Natural killer cell (primary cell): ENCODE data around the gene TMEM198. TPM values are rescaled to one million over a fixed set of nuclear protein-coding genes. Genes with fewer than 3 reads are reported as not detected.

Experiments used
- ATAC-seq, 3 donors: fragments of 150-1000 bp in 2 of 3; fragments of 200-7000 bp in 1 of 3; cut with Tn5 transposase; 1 replicate in 1 of 3; 2 replicates in 2 of 3; pipeline ENCODE4 v1.10.0; 2021; ENCODE audit warnings: mild to moderate bottlenecking in 2 of 3, moderate library complexity in 2 of 3
- DNase-seq, 2 donors: peaks; one replicate each; pipeline versions ENCODE4 v3.0.0 to v3.0.0-alpha.2; 2013 to 2021; ENCODE audit warnings: mixed read lengths in 1 of 2
- H3K27ac ChIP-seq: one replicate; pipeline ENCODE4 v1.5.1; 2013; ENCODE audit warnings: mild to moderate bottlenecking, low read length
- H3K27me3 ChIP-seq: one replicate; pipeline ENCODE4 v1.6.1; 2013; ENCODE audit warnings: low read length; ENCODE audit not compliant: control insufficient read depth, insufficient read depth
- H3K36me3 ChIP-seq: one replicate; pipeline ENCODE4 v1.6.1; 2013; ENCODE audit warnings: low read length; ENCODE audit not compliant: control insufficient read depth, insufficient read depth
- H3K4me1 ChIP-seq: one replicate; pipeline ENCODE4 v1.6.1; 2013; ENCODE audit warnings: low read length; ENCODE audit not compliant: control insufficient read depth, insufficient read depth
- H3K4me3 ChIP-seq: one replicate; pipeline ENCODE4 v1.5.1; 2013; ENCODE audit warnings: low read length
- H3K9me3 ChIP-seq: one replicate; pipeline ENCODE4 v1.6.1; 2013; ENCODE audit warnings: low read length; ENCODE audit not compliant: control insufficient read depth, insufficient read depth
- H3K27ac Mint-ChIP-seq, 2 donors: one replicate each; pipeline ENCODE4 v1.8.0; 2022; ENCODE audit warnings: mild to moderate bottlenecking in 2 of 2, mixed read lengths in 2 of 2, moderate library complexity in 1 of 2
- H3K27me3 Mint-ChIP-seq, 2 donors: one replicate each; pipeline ENCODE4 v1.8.0; 2022; ENCODE audit warnings: low read depth in 2 of 2, mixed read lengths in 2 of 2
- H3K36me3 Mint-ChIP-seq: one replicate; pipeline ENCODE4 v1.8.0; 2022; ENCODE audit warnings: mixed read lengths
- H3K4me1 Mint-ChIP-seq, 2 donors: one replicate each; pipeline ENCODE4 v1.8.0; 2022; ENCODE audit warnings: mixed read lengths in 2 of 2
- H3K4me3 Mint-ChIP-seq: one replicate; pipeline ENCODE4 v1.8.0; 2022; ENCODE audit warnings: mild to moderate bottlenecking, moderate library complexity, mixed read lengths
- H3K9me3 Mint-ChIP-seq, 2 donors: one replicate each; pipeline ENCODE4 v1.8.0; 2022; ENCODE audit warnings: mixed read lengths in 2 of 2
- WGBS: methylation state at CpG from one replicate; pipeline ENCODE4 v1.1.7; 2013; ENCODE audit warnings: missing lambda C conversion rate; ENCODE audit not compliant: insufficient coverage; 5-methylcytosine and 5-hydroxymethylcytosine counted together
- intact Hi-C: fragments of 100-400 bp; cut with micrococcal nuclease; formaldehyde crosslinking; loops from one replicate; pipeline ENCODE4 v1.14.2; 2022
- total RNA-seq, 4 donors: library from RNA; stranded (reverse); fragments of 120-200 nt in 1 of 4; gene quantifications; one replicate each; pipeline versions ENCODE4 v1.2.3 to v1.2.4, GENCODE V29; 2013 to 2022
- TF ChIP-seq, protein P1 (sequence below): fragments of 200-600 bp; IDR thresholded peaks from one replicate; pipeline ENCODE4 v1.8.0; 2022; ENCODE audit warnings: antibody characterized with exemption

Gene TMEM198
- total RNA-seq, 3 donors from 2014 or later (not counting 1 experiment from before 2014, with no cell fraction given) = 1.7 to 2.3 (median 1.8) TPM

DNA sequence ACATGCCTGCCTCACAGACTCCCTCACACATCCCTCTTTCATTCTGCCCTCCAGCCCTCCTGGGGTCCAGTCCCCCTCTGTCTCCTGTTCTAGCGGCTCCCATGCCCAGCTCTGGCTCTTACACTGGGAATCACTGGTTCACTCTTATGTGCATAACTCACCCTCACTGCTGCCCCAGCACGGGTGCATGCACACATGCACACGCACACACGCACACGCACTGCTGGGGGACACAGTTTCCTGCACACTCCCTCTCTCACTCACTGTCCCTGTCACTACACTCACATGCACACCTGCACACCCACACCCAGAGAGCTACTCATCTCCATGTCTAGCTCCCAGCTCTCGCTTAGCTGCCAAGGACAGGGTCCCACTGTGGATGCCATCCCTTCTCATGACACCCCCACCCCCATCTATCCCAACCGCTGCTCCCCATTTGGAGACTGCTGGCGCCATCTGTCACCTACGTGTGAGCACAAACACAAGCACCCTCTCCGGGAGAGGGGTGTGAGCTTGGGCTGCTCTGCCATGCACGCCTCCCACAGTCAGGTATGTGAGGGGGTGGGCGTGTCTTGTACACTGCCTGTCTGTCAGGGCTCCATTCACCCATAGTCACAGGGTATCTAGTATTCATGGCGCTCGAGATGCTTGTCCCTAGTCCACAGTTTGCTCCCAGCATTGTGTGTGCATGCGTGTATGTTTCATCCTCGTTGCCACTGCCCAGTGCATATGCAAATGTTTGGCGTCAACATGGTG is 27.8 kb upstream of the TMEM198 start:
- intact Hi-C loops = no loop called here
- no peaks in the 10 kb centered on the region for H3K36me3 ChIP-seq
- Mint-ChIP-seq H3K36me3 (no peaks in the 10 kb centered on the region), H3K27ac (no peak overlapping the region), H3K4me3 (no peak overlapping the region), H3K27me3 (peaks cover 62 to 66% of the 10 kb centered on the region in 2 donors), H3K4me1 (peaks cover 8 to 11% of the 10 kb centered on the region in 2 donors), H3K9me3 (no peaks in the 10 kb centered on the region)
- TF ChIP-seq, protein P1, sequence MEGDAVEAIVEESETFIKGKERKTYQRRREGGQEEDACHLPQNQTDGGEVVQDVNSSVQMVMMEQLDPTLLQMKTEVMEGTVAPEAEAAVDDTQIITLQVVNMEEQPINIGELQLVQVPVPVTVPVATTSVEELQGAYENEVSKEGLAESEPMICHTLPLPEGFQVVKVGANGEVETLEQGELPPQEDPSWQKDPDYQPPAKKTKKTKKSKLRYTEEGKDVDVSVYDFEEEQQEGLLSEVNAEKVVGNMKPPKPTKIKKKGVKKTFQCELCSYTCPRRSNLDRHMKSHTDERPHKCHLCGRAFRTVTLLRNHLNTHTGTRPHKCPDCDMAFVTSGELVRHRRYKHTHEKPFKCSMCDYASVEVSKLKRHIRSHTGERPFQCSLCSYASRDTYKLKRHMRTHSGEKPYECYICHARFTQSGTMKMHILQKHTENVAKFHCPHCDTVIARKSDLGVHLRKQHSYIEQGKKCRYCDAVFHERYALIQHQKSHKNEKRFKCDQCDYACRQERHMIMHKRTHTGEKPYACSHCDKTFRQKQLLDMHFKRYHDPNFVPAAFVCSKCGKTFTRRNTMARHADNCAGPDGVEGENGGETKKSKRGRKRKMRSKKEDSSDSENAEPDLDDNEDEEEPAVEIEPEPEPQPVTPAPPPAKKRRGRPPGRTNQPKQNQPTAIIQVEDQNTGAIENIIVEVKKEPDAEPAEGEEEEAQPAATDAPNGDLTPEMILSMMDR = no peak
- DNase-seq (no peak), ATAC-seq (peak in 1 of 3 donors; percentile 26)
- H3K4me1 ChIP-seq = no peaks in the 10 kb centered on the region
- no peak overlapping the region for H3K27ac ChIP-seq
- WGBS = 73% methylated on average over 17 of the region's 17 CpGs
- H3K9me3 ChIP-seq = no peaks in the 10 kb centered on the region
- H3K4me3 ChIP-seq = no peak overlapping the region
- H3K27me3 ChIP-seq = peaks cover 29% of the 10 kb centered on the region

DNA sequence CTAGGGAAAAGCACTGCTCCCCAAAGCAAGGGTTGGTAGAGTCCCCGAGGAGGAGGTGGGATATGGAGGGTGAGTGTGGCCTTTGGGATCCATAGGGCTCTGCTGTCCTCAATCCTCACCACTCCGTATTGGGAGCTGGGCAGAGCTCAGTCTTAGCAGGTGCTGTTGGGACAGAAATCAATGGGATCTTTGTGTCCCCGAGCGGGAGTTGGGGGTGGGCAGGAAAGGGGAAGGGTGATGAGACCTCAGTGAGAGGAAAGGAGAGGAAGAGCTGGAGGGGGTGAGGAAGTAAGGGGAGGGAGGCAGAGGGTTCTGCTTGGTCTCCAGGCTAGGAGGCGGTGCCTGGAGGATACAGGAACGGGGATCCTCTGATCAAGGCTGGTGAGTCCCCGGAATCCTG is 26.9 kb upstream of the TMEM198 start:
- Mint-ChIP-seq H3K27me3 (peaks cover 67 to 69% of the 10 kb centered on the region in 2 donors), H3K27ac (no peak overlapping the region), H3K4me3 (no peak overlapping the region), H3K4me1 (peaks cover 8 to 18% of the 10 kb centered on the region in 2 donors), H3K36me3 (no peaks in the 10 kb centered on the region), H3K9me3 (no peaks in the 10 kb centered on the region)
- intact Hi-C loops = no loop called here
- Histone ChIP-seq H3K36me3 (no peaks in the 10 kb centered on the region), H3K27ac (no peak overlapping the region), H3K9me3 (no peaks in the 10 kb centered on the region), H3K4me1 (no peaks in the 10 kb centered on the region), H3K27me3 (peaks cover 32% of the 10 kb centered on the region), H3K4me3 (no peak overlapping the region)
- WGBS = 36% methylated on average over 7 of the region's 7 CpGs
- DNase-seq = no peak
- no peak for ATAC-seq
- TF ChIP-seq, protein P1 = no peak

DNA sequence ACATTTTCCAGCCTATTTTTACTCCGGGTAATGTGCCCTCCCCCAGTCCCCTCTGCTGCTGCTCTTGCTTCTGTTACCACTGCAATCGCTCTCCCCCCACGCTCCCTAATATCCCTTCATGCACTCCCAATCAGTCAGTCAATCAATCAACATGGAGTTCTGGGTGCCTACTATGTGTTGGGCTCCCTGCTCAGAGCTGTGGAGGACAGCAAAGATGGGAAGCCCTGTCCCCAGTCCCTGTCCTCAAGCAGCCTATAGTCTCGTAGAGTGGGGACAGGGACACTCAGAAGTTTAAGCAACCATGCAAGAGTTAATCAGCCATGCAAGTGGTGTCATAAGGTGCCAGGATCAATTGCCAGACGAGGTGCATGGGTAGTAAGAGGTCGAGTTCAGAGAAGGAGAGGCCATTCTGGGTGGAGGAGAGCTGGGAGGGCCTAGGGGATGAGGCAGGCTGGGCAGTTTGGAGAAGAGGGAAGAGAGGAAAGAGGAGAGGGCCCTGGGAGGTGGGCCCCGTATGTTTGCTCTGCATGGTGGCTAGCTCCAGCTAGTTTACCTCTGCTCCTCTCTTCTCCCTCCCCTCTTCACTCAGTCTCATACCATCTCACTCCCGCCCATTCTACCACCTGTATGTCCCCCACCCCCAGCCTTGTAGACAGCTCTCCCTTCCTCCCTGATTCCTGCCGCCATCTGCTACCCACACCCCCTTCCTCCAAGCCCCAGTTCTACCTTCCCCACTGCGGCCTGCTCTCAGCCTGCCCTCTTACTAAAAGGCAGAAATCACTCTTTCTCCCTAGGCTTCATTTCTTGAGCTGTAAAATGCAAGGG is 25.7 kb upstream of the TMEM198 start:
- 79% methylated on average over 10 of the region's 10 CpGs for WGBS

More for the DNA sequence above, 25.7 kb upstream of the TMEM198 start:
- Histone ChIP-seq H3K27me3 (peaks cover 20% of the 10 kb centered on the region), H3K36me3 (no peaks in the 10 kb centered on the region), H3K9me3 (no peaks in the 10 kb centered on the region), H3K27ac (no peak overlapping the region), H3K4me3 (no peak overlapping the region), H3K4me1 (peaks cover 2% of the 10 kb centered on the region)
- no peak overlapping the region for H3K4me3 Mint-ChIP-seq
- DNase-seq = no peak
- H3K36me3 Mint-ChIP-seq = no peaks in the 10 kb centered on the region
- ATAC-seq = no peak
- H3K9me3 Mint-ChIP-seq = no peaks in the 10 kb centered on the region
- intact Hi-C loops = no loop called here
- no peak overlapping the region for H3K27ac Mint-ChIP-seq
- H3K4me1 Mint-ChIP-seq = peaks cover 8 to 22% of the 10 kb centered on the region in 2 donors
- H3K27me3 Mint-ChIP-seq = peaks cover 63 to 67% of the 10 kb centered on the region in 2 donors
- TF ChIP-seq, protein P1 = no peak
